ENCODE data around the gene THBS2. TPM values are rescaled to one million over a fixed set of nuclear protein-coding genes. Genes with fewer than 3 reads are reported as not detected.
"Not testable (repeated sequence)": the region's sequence is repeated elsewhere in the genome, so short reads cannot be mapped to it uniquely, and the experiment has no call there.

The THBS2 gene
- total RNA-seq, 1 experiment from 2014 or later: 0.39 TPM

- no peak for TF ChIP-seq CTCF (IDR thresholded peaks at IDR 0.05 in 2 of 3, conservative IDR thresholded peaks at IDR 0.05 in 1 of 3; ENCODE audit: borderline replicate concordance in 1 of 3, insufficient read depth in 1 of 3, low read depth in 2 of 3, low read length in 2 of 3)
- TF ChIP-seq EZH2phosphoT487 (IDR thresholded peaks at IDR 0.05; ENCODE audit: borderline replicate concordance): no peak
Measured at GRCh38 chr6:169263374-169263773, 9.7 kb upstream of the THBS2 start (continued).

- H3K79me2 ChIP-seq (ENCODE audit: insufficient read depth, low read length); H2AFZ ChIP-seq (ENCODE audit: low read depth, low read length, poor library complexity, severe bottlenecking); H3K9me2 ChIP-seq (ENCODE audit: insufficient read depth); H3K4me2 ChIP-seq (ENCODE audit: low read length); H3K36me3 ChIP-seq (ENCODE audit: control insufficient read depth in 1 of 2, insufficient read depth in 2 of 2, low read length in 2 of 2); POLR2A ChIA-PET; ATAC-seq; H3K4me1 ChIP-seq (ENCODE audit: control insufficient read depth in 1 of 2, insufficient read depth in 2 of 2, low read length in 2 of 2); H3K9me3 ChIP-seq (ENCODE audit: control insufficient read depth in 1 of 2, insufficient read depth in 1 of 2, low read depth in 1 of 2, low read length in 2 of 2); DNase-seq (ENCODE audit: low read depth, low spot score); intact Hi-C loops (cut with micrococcal nuclease); H3K9ac ChIP-seq (ENCODE audit: low read length); H3K27ac ChIP-seq (ENCODE audit: low read depth, low read length); H3K4me3 ChIP-seq (replicated peaks in 1 of 2; ENCODE audit: low read depth in 1 of 2, low read length in 2 of 2); BruUV-seq (replicated peaks); RAD21 ChIA-PET (ENCODE audit: low non-redundant PET in 1 of 2, low total read pairs in 2 of 2, uncharacterized antibody in 2 of 2, unreplicated experiment in 2 of 2); H4K20me1 ChIP-seq (ENCODE audit: insufficient read depth); CTCF ChIA-PET; H3K27me3 ChIP-seq (ENCODE audit: insufficient read depth, low read length): not testable (repeated sequence)
Measured at GRCh38 chr6:169262602-169263001, 9.0 kb upstream of the THBS2 start.

GRCh38 chr6:169256518-169256917 lies 2.9 kb upstream of the THBS2 start:
- Histone ChIP-seq H3K36me3 (ENCODE audit: control insufficient read depth in 1 of 2, insufficient read depth in 2 of 2, low read length in 2 of 2) (no peaks in the 10 kb centered on the region), H3K4me3 (replicated peaks in 1 of 2; ENCODE audit: low read depth in 1 of 2, low read length in 2 of 2) (no peak overlapping the region), H4K20me1 (ENCODE audit: insufficient read depth) (no peaks in the 10 kb centered on the region), H2AFZ (ENCODE audit: low read depth, low read length, poor library complexity, severe bottlenecking) (no peak overlapping the region), H3K9ac (ENCODE audit: low read length) (no peak overlapping the region), H3K4me2 (ENCODE audit: low read length) (no peak overlapping the region), H3K4me1 (ENCODE audit: control insufficient read depth in 1 of 2, insufficient read depth in 2 of 2, low read length in 2 of 2) (no peaks in the 10 kb centered on the region), H3K27ac (ENCODE audit: low read depth, low read length) (no peak overlapping the region), H3K27me3 (ENCODE audit: insufficient read depth, low read length) (no peaks in the 10 kb centered on the region), H3K9me2 (ENCODE audit: insufficient read depth) (no peaks in the 10 kb centered on the region), H3K79me2 (ENCODE audit: insufficient read depth, low read length) (no peaks in the 10 kb centered on the region), H3K9me3 (ENCODE audit: control insufficient read depth in 1 of 2, insufficient read depth in 1 of 2, low read depth in 1 of 2, low read length in 2 of 2) (no peaks in the 10 kb centered on the region)
- RAD21 ChIA-PET (ENCODE audit: low non-redundant PET in 1 of 2, low total read pairs in 2 of 2, uncharacterized antibody in 2 of 2, unreplicated experiment in 2 of 2): no interaction called here
- no peak for ATAC-seq
- CTCF ChIA-PET: no interaction called here
- intact Hi-C loops (cut with micrococcal nuclease): no loop called here
- POLR2A ChIA-PET: no interaction called here
- no TSS peak for BruUV-seq (replicated peaks)
- no peak for DNase-seq (ENCODE audit: low read depth, low spot score)
- no peak for TF ChIP-seq FOSL1 (IDR thresholded peaks at IDR 0.05; ENCODE audit: low read depth)
- TF ChIP-seq CTCF (IDR thresholded peaks at IDR 0.05 in 2 of 3, conservative IDR thresholded peaks at IDR 0.05 in 1 of 3; ENCODE audit: borderline replicate concordance in 1 of 3, insufficient read depth in 1 of 3, low read depth in 2 of 3, low read length in 2 of 3): no peak
- TF ChIP-seq ATF3 (IDR thresholded peaks at IDR 0.05): no peak
- no peak for TF ChIP-seq CBX3 (IDR thresholded peaks at IDR 0.05; ENCODE audit: low read depth)
- no peak for TF ChIP-seq ZNF274 (IDR thresholded peaks at IDR 0.05; ENCODE audit: low read depth, low read length)
- no peak for TF ChIP-seq TCF7L2 (IDR thresholded peaks at IDR 0.05; ENCODE audit: borderline replicate concordance, extremely low read depth, insufficient read depth, insufficient read length)
- no peak for TF ChIP-seq MAX (IDR thresholded peaks at IDR 0.05)
- TF ChIP-seq CEBPB (IDR thresholded peaks at IDR 0.05; ENCODE audit: low read depth): no peak
- no peak for TF ChIP-seq SRF (IDR thresholded peaks at IDR 0.05; ENCODE audit: low read depth)
- TF ChIP-seq POLR2A (IDR thresholded peaks at IDR 0.05; ENCODE audit: borderline replicate concordance, extremely low read depth, insufficient read depth, insufficient read length): no peak
- TF ChIP-seq POLR2AphosphoS5 (IDR thresholded peaks at IDR 0.05; ENCODE audit: low read depth, low read length): no peak
- TF ChIP-seq EGR1 (IDR thresholded peaks at IDR 0.05; ENCODE audit: low read depth): no peak

Measured in HCT116 (cell line).